Uterus (tissue), 2 donors: ENCODE results near the gene PSMA6.

Experiments
- POLR2A ChIP-seq, 2 donors: fragments of 450-650 bp; IDR thresholded peaks; one replicate each; pipeline ENCODE4 v1.6.1; 2016; ENCODE audit warnings: antibody characterized with exemption in 2 of 2, mild to moderate bottlenecking in 1 of 2, moderate library complexity in 1 of 2
- TF ChIP-seq, protein P1 (sequence below), 4 experiments: fragments of 200-600 bp in 2 of 4; fragments of 450-650 bp in 2 of 4; sonication (generic) in 2 of 4; IDR thresholded peaks; one replicate each; pipeline ENCODE4 v1.5.1; 2016 to 2019; ENCODE audit warnings: antibody characterized with exemption in 4 of 4, mild to moderate bottlenecking in 2 of 4, moderate library complexity in 1 of 4

DNA sequence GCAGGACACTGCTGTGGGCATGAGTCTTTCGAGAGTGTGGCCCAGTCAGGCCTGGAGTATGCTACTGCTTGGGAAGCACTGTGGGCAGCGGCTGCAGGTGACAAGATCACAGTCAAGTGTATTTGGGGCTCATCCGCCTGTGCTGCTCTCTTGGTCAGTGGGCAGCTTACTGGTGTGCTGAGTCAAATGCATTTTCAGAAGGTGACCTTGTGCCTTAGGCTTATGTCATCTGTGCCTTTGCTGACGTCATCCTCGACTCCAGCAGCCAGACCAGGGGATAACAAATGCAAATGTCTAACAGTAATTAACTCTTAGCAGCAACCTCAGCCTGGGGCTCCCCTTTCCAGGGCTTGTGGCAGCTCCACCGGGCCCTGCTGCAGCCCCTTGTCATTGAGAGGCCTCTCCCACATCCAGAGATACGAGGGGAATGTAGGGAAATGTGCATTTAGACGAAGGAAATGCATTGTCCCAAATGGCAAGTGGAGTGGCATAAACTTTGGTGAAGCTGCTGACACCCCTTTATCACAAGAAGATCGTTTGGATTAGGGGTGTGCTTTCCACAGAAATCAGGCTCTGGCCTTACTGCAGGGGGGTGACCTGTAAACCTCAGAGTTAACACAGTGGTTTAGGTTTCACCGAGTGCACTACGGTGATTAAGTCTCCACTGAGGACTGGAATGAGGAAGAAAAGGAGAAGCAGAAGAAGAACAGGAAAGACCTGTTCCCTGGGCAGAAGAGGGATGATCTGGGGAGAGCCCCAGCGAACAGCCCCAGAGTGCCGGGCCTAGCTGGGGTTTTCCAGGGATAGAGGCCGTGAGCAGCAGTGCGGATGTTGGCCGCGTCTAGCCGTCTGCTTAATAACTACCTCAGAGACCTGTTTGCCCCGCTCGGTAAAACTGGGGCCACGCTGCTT is 39.7 kb downstream of the PSMA6 start:
- TF ChIP-seq, protein P1, sequence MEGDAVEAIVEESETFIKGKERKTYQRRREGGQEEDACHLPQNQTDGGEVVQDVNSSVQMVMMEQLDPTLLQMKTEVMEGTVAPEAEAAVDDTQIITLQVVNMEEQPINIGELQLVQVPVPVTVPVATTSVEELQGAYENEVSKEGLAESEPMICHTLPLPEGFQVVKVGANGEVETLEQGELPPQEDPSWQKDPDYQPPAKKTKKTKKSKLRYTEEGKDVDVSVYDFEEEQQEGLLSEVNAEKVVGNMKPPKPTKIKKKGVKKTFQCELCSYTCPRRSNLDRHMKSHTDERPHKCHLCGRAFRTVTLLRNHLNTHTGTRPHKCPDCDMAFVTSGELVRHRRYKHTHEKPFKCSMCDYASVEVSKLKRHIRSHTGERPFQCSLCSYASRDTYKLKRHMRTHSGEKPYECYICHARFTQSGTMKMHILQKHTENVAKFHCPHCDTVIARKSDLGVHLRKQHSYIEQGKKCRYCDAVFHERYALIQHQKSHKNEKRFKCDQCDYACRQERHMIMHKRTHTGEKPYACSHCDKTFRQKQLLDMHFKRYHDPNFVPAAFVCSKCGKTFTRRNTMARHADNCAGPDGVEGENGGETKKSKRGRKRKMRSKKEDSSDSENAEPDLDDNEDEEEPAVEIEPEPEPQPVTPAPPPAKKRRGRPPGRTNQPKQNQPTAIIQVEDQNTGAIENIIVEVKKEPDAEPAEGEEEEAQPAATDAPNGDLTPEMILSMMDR (IDR thresholded peaks at IDR 0.05), result no peak
- no peak for TF ChIP-seq POLR2A (IDR thresholded peaks at IDR 0.05)
